ENCODE results near the gene MYBPC1. TPM values are rescaled to one million over a fixed set of nuclear protein-coding genes. Genes with fewer than 3 reads are reported as not detected.

The MYBPC1 gene
- total RNA-seq, 1 experiment from 2014 or later: not detected

- Histone ChIP-seq H3K4me1 (ENCODE audit: insufficient read depth, low read length) (no peaks in the 10 kb centered on the region), H3K27ac (ENCODE audit: low read length) (no peak overlapping the region), H3K4me3 (ENCODE audit: low read length) (no peak overlapping the region), H2AFZ (ENCODE audit: low read length) (no peak overlapping the region), H3K9me2 (replicated peaks; ENCODE audit: low read length) (no peaks in the 10 kb centered on the region), H4K20me1 (ENCODE audit: low read length) (no peaks in the 10 kb centered on the region), H3K9me3 (ENCODE audit: low read length) (no peaks in the 10 kb centered on the region), H3K36me3 (ENCODE audit: low read depth, low read length) (no peaks in the 10 kb centered on the region), H3K9ac (ENCODE audit: low read length) (no peak overlapping the region), H3K27me3 (ENCODE audit: low read length) (peaks cover 74% of the 10 kb centered on the region), H3K4me2 (ENCODE audit: low read length) (no peak overlapping the region), H3F3A (ENCODE audit: low read length, unreplicated experiment) (no peaks in the 10 kb centered on the region), H3K79me2 (ENCODE audit: low read length) (no peaks in the 10 kb centered on the region)
- no peak for TF ChIP-seq CTCF (conservative IDR thresholded peaks at IDR 0.05; ENCODE audit: low read depth, low read length)
- TF ChIP-seq EZH2phosphoT487 (IDR thresholded peaks at IDR 0.05; ENCODE audit: borderline replicate concordance, low read length): no peak
- no peak for TF ChIP-seq EZH2 (IDR thresholded peaks at IDR 0.05; ENCODE audit: low read length, unreplicated experiment)
- POLR2A ChIA-PET (ENCODE audit: unreplicated experiment): no interaction called here
- CTCF ChIA-PET: no interaction called here
- no TSS peak for BruUV-seq (replicated peaks)
- intact Hi-C loops (cut with micrococcal nuclease): no loop called here
- ATAC-seq (no peak), DNase-seq (no peak)
Observed at GRCh38 chr12:101663298-101663697, 68.5 kb downstream of the MYBPC1 start.

- H3F3A ChIP-seq (ENCODE audit: low read length, unreplicated experiment): no peaks in the 10 kb centered on the region
- no peak overlapping the region for H3K4me3 ChIP-seq (ENCODE audit: low read length)
- H3K79me2 ChIP-seq (ENCODE audit: low read length): no peaks in the 10 kb centered on the region
- H3K9ac ChIP-seq (ENCODE audit: low read length): no peak overlapping the region
- no peak overlapping the region for H3K27ac ChIP-seq (ENCODE audit: low read length)
- intact Hi-C loops (cut with micrococcal nuclease): no loop called here
- no peak for ATAC-seq
- H4K20me1 ChIP-seq (ENCODE audit: low read length): no peaks in the 10 kb centered on the region
- H3K36me3 ChIP-seq (ENCODE audit: low read depth, low read length): no peaks in the 10 kb centered on the region
- TF ChIP-seq EZH2phosphoT487 (IDR thresholded peaks at IDR 0.05; ENCODE audit: borderline replicate concordance, low read length) (no peak), EZH2 (IDR thresholded peaks at IDR 0.05; ENCODE audit: low read length, unreplicated experiment) (peak; percentile 40)
- H3K4me1 ChIP-seq (ENCODE audit: insufficient read depth, low read length): no peaks in the 10 kb centered on the region
- no peak for DNase-seq
- ChIA-PET CTCF (no interaction called here), POLR2A (ENCODE audit: unreplicated experiment) (no interaction called here)
- no peak overlapping the region for H2AFZ ChIP-seq (ENCODE audit: low read length)
- no peak overlapping the region for H3K4me2 ChIP-seq (ENCODE audit: low read length)
- H3K9me3 ChIP-seq (ENCODE audit: low read length): no peaks in the 10 kb centered on the region
- peaks cover 58% of the 10 kb centered on the region for H3K27me3 ChIP-seq (ENCODE audit: low read length)
- H3K9me2 ChIP-seq (replicated peaks; ENCODE audit: low read length): no peaks in the 10 kb centered on the region
- BruUV-seq (replicated peaks): no TSS peak
Observed at GRCh38 chr12:101664992-101665391, 70.2 kb downstream of the MYBPC1 start.

- H3K79me2 ChIP-seq (ENCODE audit: low read length): no peaks in the 10 kb centered on the region
- intact Hi-C loops (cut with micrococcal nuclease): no loop called here
- no peaks in the 10 kb centered on the region for H3K9me2 ChIP-seq (replicated peaks; ENCODE audit: low read length)
- H3K9me3 ChIP-seq (ENCODE audit: low read length): no peaks in the 10 kb centered on the region
- H3K27me3 ChIP-seq (ENCODE audit: low read length): peaks cover 56% of the 10 kb centered on the region
- BruUV-seq (replicated peaks): no TSS peak
- H3K36me3 ChIP-seq (ENCODE audit: low read depth, low read length): no peaks in the 10 kb centered on the region
- H3K4me1 ChIP-seq (ENCODE audit: insufficient read depth, low read length): no peaks in the 10 kb centered on the region
- no peak overlapping the region for H3K4me3 ChIP-seq (ENCODE audit: low read length)
- ChIA-PET CTCF (no interaction called here), POLR2A (ENCODE audit: unreplicated experiment) (no interaction called here)
- H2AFZ ChIP-seq (ENCODE audit: low read length): no peak overlapping the region
- H3K9ac ChIP-seq (ENCODE audit: low read length): no peak overlapping the region
- no peak for TF ChIP-seq EZH2phosphoT487 (IDR thresholded peaks at IDR 0.05; ENCODE audit: borderline replicate concordance, low read length)
- no peak for TF ChIP-seq CTCF (conservative IDR thresholded peaks at IDR 0.05; ENCODE audit: low read depth, low read length)
- no peak for TF ChIP-seq EZH2 (IDR thresholded peaks at IDR 0.05; ENCODE audit: low read length, unreplicated experiment)
- no peaks in the 10 kb centered on the region for H3F3A ChIP-seq (ENCODE audit: low read length, unreplicated experiment)
- no peak overlapping the region for H3K4me2 ChIP-seq (ENCODE audit: low read length)
- H3K27ac ChIP-seq (ENCODE audit: low read length): no peak overlapping the region
- ATAC-seq (no peak), DNase-seq (no peak)
- H4K20me1 ChIP-seq (ENCODE audit: low read length): no peaks in the 10 kb centered on the region
Observed at GRCh38 chr12:101666052-101666728, 71.4 kb downstream of the MYBPC1 start.
